Measurements from ENCODE around the gene DUSP14. TPM values are rescaled to one million over a fixed set of nuclear protein-coding genes. Genes with fewer than 3 reads are reported as not detected.

The DUSP14 gene
- total and polyA plus RNA-seq, 9 of the 15 experiments (the other 6 are each of a cell fraction or from before 2014, with no cell fraction given) = 20.2 to 74.0 (median 31.8) TPM

DNA sequence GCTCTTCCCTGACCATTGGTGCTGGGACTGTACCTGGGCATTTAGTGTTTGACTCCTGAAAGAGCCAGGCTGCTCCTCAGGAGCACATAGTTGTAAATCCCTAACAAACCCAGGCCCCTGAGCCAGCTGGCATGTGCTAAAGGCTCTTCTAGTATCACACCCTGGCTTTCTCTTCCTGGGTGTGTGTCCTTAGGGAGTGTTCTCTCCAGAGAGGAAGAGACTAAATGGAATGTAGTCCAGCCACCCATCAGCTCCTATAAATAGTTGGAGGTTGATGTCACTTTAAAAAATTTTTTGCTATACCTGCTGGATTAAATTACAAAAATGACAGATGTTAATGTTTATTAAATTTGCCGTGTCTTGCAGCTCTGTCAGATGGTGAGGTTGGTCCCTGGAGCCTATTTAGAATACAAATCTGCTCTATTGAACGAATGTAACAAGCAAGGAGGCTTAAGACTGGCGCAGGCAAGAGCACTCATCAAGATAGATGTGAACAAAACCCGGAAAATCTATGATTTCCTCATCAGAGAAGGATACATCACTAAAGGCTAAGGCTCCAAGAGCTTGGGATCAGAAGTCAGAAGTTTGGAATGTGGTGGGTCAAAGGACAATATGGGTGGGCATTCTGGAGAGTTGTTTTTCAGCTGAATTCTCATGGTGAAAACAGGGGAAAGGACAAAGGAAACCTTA, 13.1 kb upstream of the DUSP14 start:
- Histone ChIP-seq H4K20me1 (replicated peaks; ENCODE audit: control insufficient read depth, insufficient read depth, low read length) (no peaks in the 10 kb centered on the region), H2AFZ (ENCODE audit: low read depth, low read length) (no peak overlapping the region), H3K27ac (ENCODE audit: extremely low read depth, low read depth, low read length) (no peak overlapping the region), H3K9ac (ENCODE audit: insufficient read depth in 1 of 2, low read depth in 2 of 2, low read length in 2 of 2) (no peak overlapping the region), H3K4me3 (no peak overlapping the region), H3K4me2 (ENCODE audit: insufficient read depth, low read length) (no peak overlapping the region), H3K4me1 (replicated peaks in 1 of 2; ENCODE audit: control insufficient read depth in 2 of 2, insufficient read depth in 2 of 2, low read length in 2 of 2) (no peaks in the 10 kb centered on the region), H3K9me3 (replicated peaks; ENCODE audit: control insufficient read depth, insufficient read depth, low read depth, low read length) (no peaks in the 10 kb centered on the region), H3K79me2 (ENCODE audit: control insufficient read depth, insufficient read depth, low read length) (no peaks in the 10 kb centered on the region), H3K27me3 (ENCODE audit: control insufficient read depth in 2 of 2, insufficient read depth in 2 of 2, low read length in 2 of 2) (no peaks in the 10 kb centered on the region), H3K9me1 (ENCODE audit: control insufficient read depth, insufficient read depth, low read length) (no peaks in the 10 kb centered on the region), H3K36me3 (ENCODE audit: control insufficient read depth, insufficient read depth, low read length) (peaks cover 55% of the 10 kb centered on the region)
- BruUV-seq (replicated peaks) = no TSS peak
- ChIA-PET CTCF (ENCODE audit: low intra/inter-chr PET ratio) (no interaction called here), POLR2A (interaction anchor here (1.0 to 1.1 kb wide), 2 partner anchors 11 to 27 kb away, joined by 3 read pairs; no protein-coding TSS in a partner anchor)
- in situ Hi-C loops (cut with MboI) = no loop called here
- intact Hi-C loops (cut with micrococcal nuclease) = no loop called here
- DNase-seq (ENCODE audit: extremely low read depth in 1 of 4, low spot score in 3 of 4) (no peak), FAIRE-seq (no peak), ATAC-seq (no peak)
- WGBS (ENCODE audit: insufficient coverage, low coverage, missing lambda C conversion rate) = 86% methylated on average over 4 of the region's 4 CpGs
- TF ChIP-seq DPF2 (IDR thresholded peaks at IDR 0.05) (no peak), LEF1 (IDR thresholded peaks at IDR 0.05) (no peak), ZNF551 (CRISPR knock-in tag; IDR thresholded peaks at IDR 0.05) (no peak), WHSC1 (IDR thresholded peaks at IDR 0.05; ENCODE audit: low read length) (no peak), TGIF2 (CRISPR knock-in tag; IDR thresholded peaks at IDR 0.05) (no peak), ZNF311 (CRISPR knock-in tag; IDR thresholded peaks at IDR 0.05) (no peak), SRSF1 (IDR thresholded peaks at IDR 0.05; ENCODE audit: low read depth, low read length) (no peak), RBM22 (IDR thresholded peaks at IDR 0.05; ENCODE audit: low read depth, low read length, poor library complexity, severe bottlenecking) (no peak), U2AF1 (optimal IDR thresholded peaks at IDR 0.05; ENCODE audit: low read depth, low read length) (no peak), ELF2 (CRISPR knock-in tag; IDR thresholded peaks at IDR 0.05) (no peak), SUPT5H (IDR thresholded peaks at IDR 0.05) (no peak), MCM7 (IDR thresholded peaks at IDR 0.05) (no peak), XRCC4 (IDR thresholded peaks at IDR 0.05; ENCODE audit: extremely low read depth, insufficient read depth, insufficient read length) (no peak), RCOR1 (IDR thresholded peaks at IDR 0.05; ENCODE audit: borderline replicate concordance in 1 of 2, low read depth in 2 of 2, low read length in 2 of 2) (no peak)
- TF ChIP-seq, protein P1, sequence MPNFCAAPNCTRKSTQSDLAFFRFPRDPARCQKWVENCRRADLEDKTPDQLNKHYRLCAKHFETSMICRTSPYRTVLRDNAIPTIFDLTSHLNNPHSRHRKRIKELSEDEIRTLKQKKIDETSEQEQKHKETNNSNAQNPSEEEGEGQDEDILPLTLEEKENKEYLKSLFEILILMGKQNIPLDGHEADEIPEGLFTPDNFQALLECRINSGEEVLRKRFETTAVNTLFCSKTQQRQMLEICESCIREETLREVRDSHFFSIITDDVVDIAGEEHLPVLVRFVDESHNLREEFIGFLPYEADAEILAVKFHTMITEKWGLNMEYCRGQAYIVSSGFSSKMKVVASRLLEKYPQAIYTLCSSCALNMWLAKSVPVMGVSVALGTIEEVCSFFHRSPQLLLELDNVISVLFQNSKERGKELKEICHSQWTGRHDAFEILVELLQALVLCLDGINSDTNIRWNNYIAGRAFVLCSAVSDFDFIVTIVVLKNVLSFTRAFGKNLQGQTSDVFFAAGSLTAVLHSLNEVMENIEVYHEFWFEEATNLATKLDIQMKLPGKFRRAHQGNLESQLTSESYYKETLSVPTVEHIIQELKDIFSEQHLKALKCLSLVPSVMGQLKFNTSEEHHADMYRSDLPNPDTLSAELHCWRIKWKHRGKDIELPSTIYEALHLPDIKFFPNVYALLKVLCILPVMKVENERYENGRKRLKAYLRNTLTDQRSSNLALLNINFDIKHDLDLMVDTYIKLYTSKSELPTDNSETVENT (CRISPR knock-in tag; IDR thresholded peaks at IDR 0.05) = no peak
- TF ChIP-seq, protein P2, sequence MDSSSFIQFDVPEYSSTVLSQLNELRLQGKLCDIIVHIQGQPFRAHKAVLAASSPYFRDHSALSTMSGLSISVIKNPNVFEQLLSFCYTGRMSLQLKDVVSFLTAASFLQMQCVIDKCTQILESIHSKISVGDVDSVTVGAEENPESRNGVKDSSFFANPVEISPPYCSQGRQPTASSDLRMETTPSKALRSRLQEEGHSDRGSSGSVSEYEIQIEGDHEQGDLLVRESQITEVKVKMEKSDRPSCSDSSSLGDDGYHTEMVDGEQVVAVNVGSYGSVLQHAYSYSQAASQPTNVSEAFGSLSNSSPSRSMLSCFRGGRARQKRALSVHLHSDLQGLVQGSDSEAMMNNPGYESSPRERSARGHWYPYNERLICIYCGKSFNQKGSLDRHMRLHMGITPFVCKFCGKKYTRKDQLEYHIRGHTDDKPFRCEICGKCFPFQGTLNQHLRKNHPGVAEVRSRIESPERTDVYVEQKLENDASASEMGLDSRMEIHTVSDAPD (CRISPR knock-in tag; IDR thresholded peaks at IDR 0.05) = no peak
